Cerebellar nuclear complex (tissue), 1 donor: Measurements from ENCODE around the gene TARDBP.
"Not testable (repeated sequence)": the region's sequence is repeated elsewhere in the genome, so short reads cannot be mapped to it uniquely, and the experiment has no call there.

Experiments used
- DNase-seq, 2 experiments: peaks; one replicate each; lab custom pipeline; 2025; lab: John Stamatoyannopoulos, UW

Gene TARDBP

GRCh38 chr1:11059968-11060830, 47.7 kb downstream of the TARDBP start, which contains the start of gene SRM:
Gene SRM (minus strand): TSS chr1:11060018. CDS start chr1:11059943, 75 bp downstream.
- DNase-seq: peak; percentile 53 to 61

- no peak for DNase-seq
These were observed 49.4 kb downstream of the TARDBP start for GRCh38 chr1:11061652-11062365.

- DNase-seq: no peak
These were observed 50.5 kb downstream of the TARDBP start for GRCh38 chr1:11062965-11063401.

GRCh38 chr1:11063937-11064537, 51.6 kb downstream of the TARDBP start:
- not testable (repeated sequence) for DNase-seq

GRCh38 chr1:11064942-11065341, 52.5 kb downstream of the TARDBP start:
- no peak for DNase-seq

GRCh38 chr1:11065796-11066195, 53.3 kb downstream of the TARDBP start:
- no peak for DNase-seq

- DNase-seq: no peak
These were observed 55.5 kb downstream of the TARDBP start for GRCh38 chr1:11067716-11068599.

- no peak for DNase-seq
These were observed 56.4 kb downstream of the TARDBP start for GRCh38 chr1:11068600-11069473.

GRCh38 chr1:11070876-11071275, 58.4 kb downstream of the TARDBP start:
- DNase-seq: no peak

- DNase-seq: no peak
These were observed 59.2 kb downstream of the TARDBP start for GRCh38 chr1:11071463-11072215.

GRCh38 chr1:11072216-11072917, 59.9 kb downstream of the TARDBP start:
- DNase-seq: no peak

GRCh38 chr1:11073398-11073797, 60.9 kb downstream of the TARDBP start:
- DNase-seq: not testable (repeated sequence)
